Left renal pelvis (tissue), 4 donors: Measurements from ENCODE around the gene PPP2R3A. TPM values are rescaled to one million over a fixed set of nuclear protein-coding genes. Genes with fewer than 3 reads are reported as not detected.
"Not testable (repeated sequence)": the region's sequence is repeated elsewhere in the genome, so short reads cannot be mapped to it uniquely, and the experiment has no call there.

Experiments
- DNase-seq, 4 donors: peaks; one replicate each; pipeline ENCODE4 v3.0.0-alpha.2; 2013; ENCODE audit warnings: low read depth in 4 of 4, low spot score in 3 of 4
- polyA plus RNA-seq, 4 donors: library from polyadenylated mRNA; unstranded; fragments of 120-200 nt; gene quantifications; one replicate each; pipeline ENCODE4 v1.2.1, GENCODE V29; 2013; ENCODE audit not compliant: insufficient read length in 4 of 4

Gene PPP2R3A
- polyA plus RNA-seq, 4 donors, result 17.0 to 24.2 (median 21.0) TPM

GRCh38 chr3:136146981-136147729, 181.6 kb downstream of the PPP2R3A start:
- DNase-seq, result no peak

GRCh38 chr3:136149667-136150066, 184.1 kb downstream of the PPP2R3A start:
- no peak for DNase-seq

GRCh38 chr3:136151219-136151618, 185.7 kb downstream of the PPP2R3A start:
- no peak for DNase-seq

GRCh38 chr3:136152176-136152843, 186.8 kb downstream of the PPP2R3A start:
- DNase-seq, result no peak

GRCh38 chr3:136152963-136153362, 187.4 kb downstream of the PPP2R3A start:
- no peak for DNase-seq

GRCh38 chr3:136161516-136161915, 196.0 kb downstream of the PPP2R3A start:
- no peak for DNase-seq

GRCh38 chr3:136162322-136162721, 196.8 kb downstream of the PPP2R3A start:
- DNase-seq, result no peak

- DNase-seq, result not testable (repeated sequence)
Observed at GRCh38 chr3:136163607-136164006, 198.1 kb downstream of the PPP2R3A start.

- no peak for DNase-seq
Observed at GRCh38 chr3:136166507-136166906, 201.0 kb downstream of the PPP2R3A start.

- DNase-seq, result not testable (repeated sequence)
Observed at GRCh38 chr3:136168236-136168635, 202.7 kb downstream of the PPP2R3A start.

- no peak for DNase-seq
Observed at GRCh38 chr3:136171097-136171542, 205.6 kb downstream of the PPP2R3A start.

GRCh38 chr3:136173939-136174490, 208.5 kb downstream of the PPP2R3A start:
- no peak for DNase-seq

GRCh38 chr3:136177876-136178275, 212.3 kb downstream of the PPP2R3A start:
- DNase-seq, result no peak

- no peak for DNase-seq
Observed at GRCh38 chr3:136181741-136182140, 216.2 kb downstream of the PPP2R3A start.

- no peak for DNase-seq
Observed at GRCh38 chr3:136184703-136185102, 219.2 kb downstream of the PPP2R3A start.

GRCh38 chr3:136186344-136186743, 220.8 kb downstream of the PPP2R3A start:
- no peak for DNase-seq

GRCh38 chr3:136186846-136187245, 221.3 kb downstream of the PPP2R3A start:
- DNase-seq, result no peak

GRCh38 chr3:136187868-136188267, 222.3 kb downstream of the PPP2R3A start:
- DNase-seq, result no peak

- DNase-seq, result no peak
Observed at GRCh38 chr3:136189043-136189442, 223.5 kb downstream of the PPP2R3A start.

- DNase-seq, result no peak
Observed at GRCh38 chr3:136189859-136190617, 224.5 kb downstream of the PPP2R3A start.

- not testable (repeated sequence) for DNase-seq
Observed at GRCh38 chr3:136192195-136192594, 226.7 kb downstream of the PPP2R3A start.
